Spleen (tissue), 11 donors: ENCODE measurements around the gene CHD9NB. TPM values are rescaled to one million over a fixed set of nuclear protein-coding genes. Genes with fewer than 3 reads are reported as not detected.
"Not testable (repeated sequence)": the region's sequence is repeated elsewhere in the genome, so short reads cannot be mapped to it uniquely, and the experiment has no call there.

Source experiments
- DNase-seq: peaks from one replicate; pipeline ENCODE4 v3.0.0-alpha.2; 2020
- H3K27ac ChIP-seq, 8 donors: fragments of 200-600 bp; sonication (generic) in 7 of 8; 1 replicate in 4 of 8; 2 replicates in 4 of 8; pipeline versions ENCODE4 v1.5.0 to v1.8.0; 2016 to 2021; ENCODE audit warnings: inconsistent platforms in 4 of 8, mild to moderate bottlenecking in 4 of 8, moderate library complexity in 1 of 8
- H3K27me3 ChIP-seq, 7 donors: fragments of 200-600 bp; sonication (generic) in 6 of 7; replicated peaks in 1 of 7; 1 replicate in 4 of 7; 2 replicates in 3 of 7; pipeline versions ENCODE4 v1.5.0 to v1.8.0; 2016 to 2021; ENCODE audit warnings: inconsistent platforms in 3 of 7, mild to moderate bottlenecking in 1 of 7
- H3K36me3 ChIP-seq, 6 donors: fragments of 200-600 bp; sonication (generic) in 5 of 6; 1 replicate in 4 of 6; 2 replicates in 2 of 6; pipeline versions ENCODE4 v1.5.0 to v1.8.0; 2016 to 2021; ENCODE audit warnings: inconsistent platforms in 2 of 6
- H3K4me1 ChIP-seq, 6 donors: fragments of 200-600 bp; sonication (generic) in 5 of 6; 1 replicate in 3 of 6; 2 replicates in 3 of 6; pipeline versions ENCODE4 v1.5.0 to v1.8.0; 2016 to 2021; ENCODE audit warnings: inconsistent platforms in 3 of 6
- H3K4me3 ChIP-seq, 8 donors: fragments of 200-600 bp; sonication (generic) in 7 of 8; 1 replicate in 4 of 8; 2 replicates in 4 of 8; pipeline versions ENCODE4 v1.5.0 to v1.8.0; 2016 to 2021; ENCODE audit warnings: inconsistent platforms in 4 of 8, mild to moderate bottlenecking in 4 of 8, moderate library complexity in 2 of 8
- H3K9me3 ChIP-seq, 8 donors: fragments of 200-600 bp; sonication (generic) in 7 of 8; 1 replicate in 4 of 8; 2 replicates in 4 of 8; pipeline versions ENCODE4 v1.5.0 to v1.8.0; 2016 to 2021; ENCODE audit warnings: inconsistent platforms in 4 of 8
- POLR2A ChIP-seq, 3 donors: fragments of 450-650 bp; IDR thresholded peaks; one replicate each; pipeline ENCODE4 v1.5.1; 2017; ENCODE audit warnings: antibody characterized with exemption in 3 of 3, mild to moderate bottlenecking in 1 of 3
- POLR2AphosphoS5 ChIP-seq, 3 donors: sonication (generic); formaldehyde crosslinking; IDR thresholded peaks; one replicate each; pipeline ENCODE4 v1.5.1; 2017; ENCODE audit warnings: antibody characterized with exemption in 3 of 3
- WGBS, 5 donors: extraction: QIAGEN DNeasy Blood & Tissue Kit in 3 of 5; methylation state at CpG; one replicate each; pipeline versions ENCODE4 v1.1.5 to v1.1.7; 2013 to 2018; 5-methylcytosine and 5-hydroxymethylcytosine counted together
- intact Hi-C: fragments of 100-400 bp; cut with DNase I; formaldehyde crosslinking; loops from one replicate; pipeline ENCODE4 v1.15.0; 2023; ENCODE audit warnings: low total_unique reads
- polyA plus RNA-seq, 3 donors: library from polyadenylated mRNA; stranded (reverse); fragments of 200-250 nt; gene quantifications; one replicate each; pipeline ENCODE4 v1.2.1, GENCODE V29; 2013
- total RNA-seq, 7 donors: library from RNA; depleted of rRNA in 3 of 7; stranded (reverse); fragments of >200 nt in 3 of 7; fragmentation: NEBNext Ultra II Directional in 4 of 7; extraction: Animal tissue kit (Norgen Biotek cat#: 25700) in 4 of 7; gene quantifications; one replicate each; pipeline versions ENCODE4 v1.1.0 to v1.2.1, GENCODE V29; 2016 to 2021
- TF ChIP-seq, protein P1 (sequence below), 11 experiments: fragments of 200-600 bp in 7 of 11; fragments of 450-650 bp in 4 of 11; sonication (generic) in 4 of 11; IDR thresholded peaks in 8 of 11; conservative IDR thresholded peaks in 3 of 11; 1 replicate in 7 of 11; 2 replicates in 4 of 11; pipeline versions ENCODE4 v1.4.0 to v1.8.0; 2016 to 2021; ENCODE audit warnings: antibody characterized with exemption in 11 of 11, inconsistent platforms in 4 of 11, mild to moderate bottlenecking in 1 of 11
- donor health status: healthy with polysubstance abuse.
- donor health status: DM: no; HTN: no; CAD: no; lungs with moderate emphysema.
- donor health status: DM: no; HTN: no; CAD: no.
- donor health status: Bipolar disorder and iron deficiency.
- donor health status: healthy.
- donor health status: DM: no; HTN: no; CAD: no.
- donor health status: DM: yes; HTN: yes; CAD: no.

Gene CHD9NB
- total and polyA plus RNA-seq, 10 donors = 0.10 to 0.27 TPM; not detected in 8

DNA sequence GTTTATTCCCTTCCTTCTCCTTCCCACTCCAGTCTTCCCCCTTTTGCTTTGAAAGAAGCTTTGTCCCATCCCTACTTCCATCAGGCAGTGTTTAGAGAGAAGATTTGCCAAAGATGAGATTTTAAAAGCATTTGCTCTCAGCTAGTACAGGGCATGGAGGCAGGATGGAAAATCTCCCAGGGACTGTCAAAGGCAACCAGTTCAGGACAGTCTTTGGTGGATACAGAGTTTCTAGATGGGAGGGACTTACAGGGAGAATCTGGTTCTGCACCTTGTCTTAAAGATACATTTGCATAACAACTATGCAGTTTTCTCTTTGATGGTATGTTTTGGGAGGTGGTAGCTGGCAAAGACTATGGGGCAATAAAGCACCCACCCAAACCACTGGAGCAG, 28.3 kb upstream of the CHD9NB start:
- H3K4me1 ChIP-seq = peaks cover 0 to 58% (median 21%) of the 10 kb centered on the region in 6 donors
- TF ChIP-seq POLR2AphosphoS5 (IDR thresholded peaks at IDR 0.05) (no peak), POLR2A (IDR thresholded peaks at IDR 0.05) (no peak)
- TF ChIP-seq, protein P1, sequence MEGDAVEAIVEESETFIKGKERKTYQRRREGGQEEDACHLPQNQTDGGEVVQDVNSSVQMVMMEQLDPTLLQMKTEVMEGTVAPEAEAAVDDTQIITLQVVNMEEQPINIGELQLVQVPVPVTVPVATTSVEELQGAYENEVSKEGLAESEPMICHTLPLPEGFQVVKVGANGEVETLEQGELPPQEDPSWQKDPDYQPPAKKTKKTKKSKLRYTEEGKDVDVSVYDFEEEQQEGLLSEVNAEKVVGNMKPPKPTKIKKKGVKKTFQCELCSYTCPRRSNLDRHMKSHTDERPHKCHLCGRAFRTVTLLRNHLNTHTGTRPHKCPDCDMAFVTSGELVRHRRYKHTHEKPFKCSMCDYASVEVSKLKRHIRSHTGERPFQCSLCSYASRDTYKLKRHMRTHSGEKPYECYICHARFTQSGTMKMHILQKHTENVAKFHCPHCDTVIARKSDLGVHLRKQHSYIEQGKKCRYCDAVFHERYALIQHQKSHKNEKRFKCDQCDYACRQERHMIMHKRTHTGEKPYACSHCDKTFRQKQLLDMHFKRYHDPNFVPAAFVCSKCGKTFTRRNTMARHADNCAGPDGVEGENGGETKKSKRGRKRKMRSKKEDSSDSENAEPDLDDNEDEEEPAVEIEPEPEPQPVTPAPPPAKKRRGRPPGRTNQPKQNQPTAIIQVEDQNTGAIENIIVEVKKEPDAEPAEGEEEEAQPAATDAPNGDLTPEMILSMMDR (IDR thresholded peaks at IDR 0.05 in 8 of 11, conservative IDR thresholded peaks at IDR 0.05 in 3 of 11) = no peak
- H3K27ac ChIP-seq = peak overlapping the region in 6 of 8 donors; percentile 28 to 57 (median 48)
- no peaks in the 10 kb centered on the region for H3K36me3 ChIP-seq
- intact Hi-C loops = no loop called here
- H3K27me3 ChIP-seq = no peaks in the 10 kb centered on the region
- DNase-seq = no peak
- no peak overlapping the region for H3K4me3 ChIP-seq
- H3K9me3 ChIP-seq = no peaks in the 10 kb centered on the region

DNA sequence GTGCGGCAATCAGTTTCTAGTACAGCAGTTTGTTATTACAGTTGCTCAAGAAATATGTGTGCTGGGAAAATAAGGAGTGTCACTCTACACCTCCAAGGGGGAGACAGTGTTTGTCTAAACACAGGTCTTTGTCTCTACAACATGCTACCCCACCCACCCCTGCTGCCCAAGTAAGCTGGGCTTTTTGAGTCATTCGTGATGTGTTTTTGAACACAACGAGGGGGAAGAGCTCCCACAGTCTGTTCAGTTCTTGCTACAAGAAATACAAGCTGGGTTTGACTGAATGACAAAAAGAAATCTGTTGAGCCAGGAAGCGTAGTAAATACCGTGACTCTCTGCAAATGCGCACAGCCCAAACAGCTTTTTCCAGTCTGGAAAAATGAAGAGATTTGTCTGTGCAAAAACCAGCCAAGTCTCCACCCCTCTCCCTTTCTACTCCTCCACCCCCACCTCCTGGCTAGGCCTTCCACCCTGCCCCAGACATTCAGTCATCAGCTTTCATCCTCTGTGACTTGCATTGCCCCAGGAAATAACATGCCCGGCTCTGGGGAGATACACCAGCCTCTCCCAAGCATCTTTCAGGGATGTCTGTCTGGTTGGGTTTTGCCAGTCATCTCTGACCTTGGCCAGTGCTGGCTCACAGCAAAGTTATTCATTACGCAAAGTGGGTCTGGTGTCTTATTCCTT, 27.8 kb upstream of the CHD9NB start:
- Histone ChIP-seq H3K4me3 (no peak overlapping the region), H3K27ac (peak overlapping the region in 6 of 8 donors; percentile 28 to 57 (median 48)), H3K27me3 (no peaks in the 10 kb centered on the region), H3K4me1 (peaks cover 0 to 57% (median 17%) of the 10 kb centered on the region in 6 donors), H3K9me3 (no peaks in the 10 kb centered on the region), H3K36me3 (no peaks in the 10 kb centered on the region)
- WGBS, 5 donors = 66 to 81% (median 80%) methylated on average over 8 of the region's 8 CpGs
- TF ChIP-seq, protein P1 (IDR thresholded peaks at IDR 0.05 in 8 of 11, conservative IDR thresholded peaks at IDR 0.05 in 3 of 11) = no peak
- peak in 1 of 3 donors; percentile 53 for TF ChIP-seq POLR2AphosphoS5 (IDR thresholded peaks at IDR 0.05)
- TF ChIP-seq POLR2A (IDR thresholded peaks at IDR 0.05) = no peak
- no peak for DNase-seq
- intact Hi-C loops = no loop called here

DNA sequence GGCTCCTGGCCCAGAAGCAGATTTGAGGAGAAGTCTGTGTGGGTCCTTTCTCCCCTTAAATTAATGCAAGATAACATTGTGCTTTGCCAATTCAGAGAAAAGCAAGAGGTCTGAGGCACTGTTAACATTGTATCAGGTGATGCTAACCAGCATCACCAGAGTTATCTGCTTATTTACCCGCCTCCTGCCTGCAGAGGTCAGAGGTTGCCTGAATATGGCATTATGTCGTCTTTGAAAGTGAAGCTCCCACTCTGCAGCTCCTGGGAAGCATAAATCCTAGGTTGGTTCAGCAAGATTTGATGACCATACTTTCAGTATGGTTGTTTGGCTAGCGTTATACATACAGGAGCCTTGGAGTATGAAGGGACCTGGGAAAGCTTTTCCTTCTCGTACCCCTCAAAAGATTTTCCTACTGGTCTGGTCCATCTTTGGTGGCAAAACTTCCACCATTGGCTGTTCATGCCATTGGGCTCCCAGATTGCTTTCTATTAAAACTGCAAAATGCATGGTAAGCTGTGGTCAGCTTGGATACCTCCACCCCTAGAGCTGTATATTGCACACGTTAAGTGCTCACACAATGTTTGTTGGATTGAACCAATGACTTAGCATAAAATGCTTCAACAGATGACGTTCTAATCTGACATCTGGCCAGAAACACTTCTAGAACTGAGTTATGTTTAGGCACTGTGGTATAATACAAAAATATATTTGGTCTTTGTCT, 26.2 kb upstream of the CHD9NB start:
- TF ChIP-seq, protein P1 (IDR thresholded peaks at IDR 0.05 in 8 of 11, conservative IDR thresholded peaks at IDR 0.05 in 3 of 11) = no peak
- Histone ChIP-seq H3K36me3 (peaks cover 0 to 7% (median 0%) of the 10 kb centered on the region in 6 donors), H3K4me1 (peaks cover 0 to 50% (median 11%) of the 10 kb centered on the region in 6 donors), H3K4me3 (no peak overlapping the region), H3K27me3 (no peaks in the 10 kb centered on the region), H3K9me3 (peaks cover 0 to 10% (median 0%) of the 10 kb centered on the region in 8 donors), H3K27ac (no peak overlapping the region)
- intact Hi-C loops = no loop called here
- no peak for DNase-seq
- 81 to 86% (median 82%) methylated on average over 6 of the region's 6 CpGs for WGBS, 5 donors

DNA sequence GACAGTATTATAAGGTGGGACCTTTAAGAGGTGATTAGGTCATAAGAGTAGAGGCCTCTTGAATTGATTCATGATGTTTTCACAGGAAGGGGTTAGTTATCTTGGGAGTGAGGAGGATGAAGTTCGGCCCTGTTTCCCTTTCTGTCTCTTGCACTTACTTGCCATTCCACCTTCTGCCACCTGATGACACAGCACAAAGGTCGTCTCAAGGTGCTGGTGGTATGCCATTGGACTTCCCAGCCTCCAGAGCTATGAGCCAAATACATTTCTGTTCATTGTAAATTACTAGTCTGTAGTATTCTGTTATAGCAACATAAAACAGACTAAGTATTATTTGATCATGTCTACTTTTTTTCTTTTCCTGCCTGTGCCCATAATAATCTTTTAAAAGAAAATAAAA, 25.6 kb upstream of the CHD9NB start:
- Histone ChIP-seq H3K4me1 (peaks cover 0 to 50% (median 11%) of the 10 kb centered on the region in 6 donors), H3K4me3 (no peak overlapping the region), H3K27me3 (no peaks in the 10 kb centered on the region), H3K9me3 (peaks cover 0 to 11% (median 0%) of the 10 kb centered on the region in 8 donors), H3K27ac (no peak overlapping the region), H3K36me3 (peaks cover 0 to 7% (median 0%) of the 10 kb centered on the region in 6 donors)
- intact Hi-C loops = no loop called here
- TF ChIP-seq POLR2AphosphoS5 (IDR thresholded peaks at IDR 0.05) (no peak), POLR2A (IDR thresholded peaks at IDR 0.05) (no peak)
- TF ChIP-seq, protein P1 (IDR thresholded peaks at IDR 0.05 in 8 of 11, conservative IDR thresholded peaks at IDR 0.05 in 3 of 11) = no peak
- WGBS, 5 donors = 69 to 92% (median 74%) methylated on average over 2 of the region's 2 CpGs
- no peak for DNase-seq

DNA sequence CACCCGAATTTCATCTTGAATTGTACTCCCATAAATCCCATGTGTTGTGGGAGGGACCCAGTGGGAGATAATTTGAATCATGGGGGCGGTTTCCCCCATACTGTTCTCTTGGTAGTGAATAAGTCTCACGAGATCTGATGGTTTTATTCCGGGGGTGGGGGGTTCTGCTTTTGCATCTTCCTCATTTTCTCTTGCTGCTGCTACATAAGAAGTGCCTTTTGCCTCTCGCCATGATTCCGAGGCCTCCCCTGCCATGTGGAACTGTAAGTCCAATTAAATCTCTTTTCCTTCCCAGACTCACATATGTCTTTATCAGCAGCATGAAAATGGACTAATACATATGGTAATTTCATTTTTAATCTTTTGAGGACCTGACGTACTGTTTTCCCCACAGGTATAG, 22.8 kb upstream of the CHD9NB start:
- H3K27ac ChIP-seq, H3K4me3 ChIP-seq, H3K36me3 ChIP-seq, H3K27me3 ChIP-seq, DNase-seq, intact Hi-C loops: not testable (repeated sequence)
- 72 to 88% (median 81%) methylated on average over 7 of the region's 7 CpGs for WGBS, 5 donors
- Histone ChIP-seq H3K9me3 (peaks cover 0 to 11% (median 0%) of the 10 kb centered on the region in 8 donors), H3K4me1 (peaks cover 4 to 61% (median 23%) of the 10 kb centered on the region in 6 donors)

DNA sequence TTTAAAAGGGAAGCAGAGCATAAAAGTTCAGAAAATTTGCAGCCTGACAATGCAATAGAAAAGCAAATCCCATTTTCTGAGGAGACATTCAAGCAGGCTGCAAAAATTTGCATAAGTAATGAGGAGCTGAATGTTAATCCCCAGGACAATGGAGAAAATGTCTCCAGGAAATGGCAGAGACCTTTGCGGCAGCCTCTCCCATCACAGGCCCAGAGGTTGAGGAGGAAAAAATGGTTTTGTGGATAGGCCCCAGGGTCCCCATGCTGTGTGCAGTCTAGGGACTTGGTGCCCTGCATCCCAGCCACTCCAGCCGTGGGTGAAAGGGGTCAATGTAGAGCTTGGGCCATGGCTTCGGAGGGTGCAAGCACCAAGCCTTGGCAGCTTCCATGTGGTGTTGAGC, 21.6 kb upstream of the CHD9NB start:
- H3K27me3 ChIP-seq, H3K27ac ChIP-seq, H3K4me3 ChIP-seq, H3K36me3 ChIP-seq, intact Hi-C loops, DNase-seq: not testable (repeated sequence)
- Histone ChIP-seq H3K9me3 (peaks cover 0 to 11% (median 0%) of the 10 kb centered on the region in 8 donors), H3K4me1 (peaks cover 7 to 65% (median 34%) of the 10 kb centered on the region in 6 donors)
- WGBS, 5 donors = 64 to 99% (median 79%) methylated on average over 2 to 3 of the region's 3 CpGs
